K562 (cell line): Measurements from ENCODE around the gene PPP2R2D. TPM values are rescaled to one million over a fixed set of nuclear protein-coding genes. Genes with fewer than 3 reads are reported as not detected.

ENCODE experiments used
- CTBP1 ChIP-seq: fragments of 450-650 bp; IDR thresholded peaks from 2 replicates; pipeline ENCODE4 v1.6.1; 2016; ENCODE audit warnings: borderline replicate concordance
- SRSF9 ChIP-seq: fragments of 200-400 bp; formaldehyde crosslinking; IDR thresholded peaks from 2 replicates; pipeline ENCODE4 v1.6.1; 2017; ENCODE audit warnings: low read depth, low read length, borderline replicate concordance
- TCF7L2 ChIP-seq: fragments of 150-350 bp; IDR thresholded peaks from 2 replicates; pipeline ENCODE4 v1.6.1; 2016; ENCODE audit warnings: low read depth, mild to moderate bottlenecking, low read length, moderate library complexity
- ZNF717 ChIP-seq: fragments of 250-450 bp; sonication (Bioruptor Pico); IDR thresholded peaks from 2 replicates; pipeline ENCODE4 v1.5.0; 2021
- polyA plus RNA-seq, 8 experiments: library from polyadenylated mRNA; depleted of rRNA in 4 of 8; stranded (reverse) in 5 of 8; unstranded in 3 of 8; fragments of >200 nt; fragmentation: Nextera tagmentation in 2 of 8; fragmentation: Illumina TruSeq in 1 of 8; extraction: Ambion mirVana in 2 of 8; extraction: Trizol in 1 of 8; gene quantifications; 2 replicates each; pipeline versions ENCODE4 v1.2.1 to v1.2.3, GENCODE V29; 2011 to 2014; ENCODE audit warnings: inconsistent platforms in 1 of 8, missing spikeins in 1 of 8
- total RNA-seq, 7 experiments: library from RNA; depleted of rRNA in 6 of 7; stranded (reverse); fragments of >200 nt in 6 of 7; fragmentation: Illumina TruSeq in 2 of 7; extraction: Trizol in 2 of 7; gene quantifications; 2 replicates each; pipeline versions ENCODE4 v1.2.1 to v1.2.3, GENCODE V29; 2011 to 2021; ENCODE audit warnings: low replicate concordance in 1 of 7
- TF ChIP-seq, protein P1 (sequence below), 3 experiments: fragments of 200-800 bp in 1 of 3; sonication (Bioruptor generic) in 1 of 3; sonication (generic) in 1 of 3; formaldehyde crosslinking in 1 of 3; IDR thresholded peaks; 2 replicates each; pipeline versions ENCODE4 v1.6.1 to v1.8.0; 2016 to 2022; ENCODE audit warnings: mild to moderate bottlenecking in 2 of 3, missing compliant biosample characterization in 2 of 3, missing genetic modification characterization in 2 of 3, missing genetic modification reagents in 1 of 3
- TF ChIP-seq, protein P2 (sequence below): sonication (generic); formaldehyde crosslinking; IDR thresholded peaks from 2 replicates; pipeline ENCODE4 v1.8.0; 2022; ENCODE audit warnings: mild to moderate bottlenecking, missing genetic modification reagents
- TF ChIP-seq, protein P3 (sequence below): sonication (generic); formaldehyde crosslinking; IDR thresholded peaks from 2 replicates; pipeline ENCODE4 v1.8.1; 2023; ENCODE audit warnings: mild to moderate bottlenecking, missing genetic modification reagents
- TF ChIP-seq, protein P4 (sequence below): IDR thresholded peaks from 2 replicates; pipeline ENCODE4 v1.6.1; 2011; ENCODE audit warnings: borderline replicate concordance, low read depth, mild to moderate bottlenecking, moderate library complexity, low read length; ENCODE audit not compliant: insufficient read depth, poor library complexity, severe bottlenecking

The PPP2R2D gene
- total and polyA plus RNA-seq, 9 of the 15 experiments (the other 6 are each of a cell fraction or from before 2014, with no cell fraction given): 1.9 to 37.0 (median 26.8) TPM

DNA sequence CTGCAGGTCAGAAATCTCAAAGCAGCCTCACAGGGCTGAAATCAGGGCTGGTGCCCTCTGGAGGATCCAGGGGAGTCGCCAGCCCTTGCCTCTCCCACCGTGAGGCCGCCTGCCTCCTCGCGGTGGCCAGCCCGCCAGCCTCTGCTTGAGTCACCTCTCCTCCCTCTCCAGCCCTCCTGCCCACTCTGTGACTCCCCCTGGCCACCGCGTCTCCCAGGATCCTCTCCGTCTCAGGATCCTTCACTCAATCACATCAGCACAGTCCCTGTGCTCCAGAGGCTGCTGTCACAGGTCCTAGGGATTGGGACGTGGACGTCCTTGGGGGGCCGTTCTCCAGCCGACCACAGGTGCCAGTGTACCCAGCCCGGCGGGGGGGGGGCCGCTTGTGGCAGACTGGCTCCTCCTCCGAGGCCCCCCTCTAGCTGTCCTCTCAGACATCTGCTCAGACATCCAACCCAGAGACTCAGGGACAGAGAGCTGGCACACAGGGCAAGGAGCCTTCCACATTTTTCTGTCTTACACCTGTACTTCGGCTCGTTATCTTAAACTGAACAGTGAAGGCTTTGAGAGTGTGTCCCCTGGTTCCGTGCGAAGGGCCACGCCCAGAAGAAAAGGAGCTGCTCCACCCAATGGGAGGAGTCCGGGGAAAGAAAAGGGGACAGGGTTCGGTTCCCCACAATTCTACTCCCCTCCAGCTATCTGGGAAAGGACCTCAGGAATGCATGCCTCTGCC is 9.4 kb upstream of the PPP2R2D start (continued):
- TF ChIP-seq, protein P1, sequence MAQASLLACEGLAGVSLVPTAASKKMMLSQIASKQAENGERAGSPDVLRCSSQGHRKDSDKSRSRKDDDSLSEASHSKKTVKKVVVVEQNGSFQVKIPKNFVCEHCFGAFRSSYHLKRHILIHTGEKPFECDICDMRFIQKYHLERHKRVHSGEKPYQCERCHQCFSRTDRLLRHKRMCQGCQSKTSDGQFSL (CRISPR knock-in tag; IDR thresholded peaks at IDR 0.05): peak; percentile 64; the same call in 1 of the 2 replicates
- TF ChIP-seq, protein P1 (tag; IDR thresholded peaks at IDR 0.05): peak in 1 of 2 experiments; percentile 37; a peak in 1 of 4 replicates
- no peak for TF ChIP-seq TCF7L2
- TF ChIP-seq SRSF9: no peak
- TF ChIP-seq CTBP1: 0 out of 2 replicates have a peak, but pooled peaks have one; percentile 20
- TF ChIP-seq, protein P2, sequence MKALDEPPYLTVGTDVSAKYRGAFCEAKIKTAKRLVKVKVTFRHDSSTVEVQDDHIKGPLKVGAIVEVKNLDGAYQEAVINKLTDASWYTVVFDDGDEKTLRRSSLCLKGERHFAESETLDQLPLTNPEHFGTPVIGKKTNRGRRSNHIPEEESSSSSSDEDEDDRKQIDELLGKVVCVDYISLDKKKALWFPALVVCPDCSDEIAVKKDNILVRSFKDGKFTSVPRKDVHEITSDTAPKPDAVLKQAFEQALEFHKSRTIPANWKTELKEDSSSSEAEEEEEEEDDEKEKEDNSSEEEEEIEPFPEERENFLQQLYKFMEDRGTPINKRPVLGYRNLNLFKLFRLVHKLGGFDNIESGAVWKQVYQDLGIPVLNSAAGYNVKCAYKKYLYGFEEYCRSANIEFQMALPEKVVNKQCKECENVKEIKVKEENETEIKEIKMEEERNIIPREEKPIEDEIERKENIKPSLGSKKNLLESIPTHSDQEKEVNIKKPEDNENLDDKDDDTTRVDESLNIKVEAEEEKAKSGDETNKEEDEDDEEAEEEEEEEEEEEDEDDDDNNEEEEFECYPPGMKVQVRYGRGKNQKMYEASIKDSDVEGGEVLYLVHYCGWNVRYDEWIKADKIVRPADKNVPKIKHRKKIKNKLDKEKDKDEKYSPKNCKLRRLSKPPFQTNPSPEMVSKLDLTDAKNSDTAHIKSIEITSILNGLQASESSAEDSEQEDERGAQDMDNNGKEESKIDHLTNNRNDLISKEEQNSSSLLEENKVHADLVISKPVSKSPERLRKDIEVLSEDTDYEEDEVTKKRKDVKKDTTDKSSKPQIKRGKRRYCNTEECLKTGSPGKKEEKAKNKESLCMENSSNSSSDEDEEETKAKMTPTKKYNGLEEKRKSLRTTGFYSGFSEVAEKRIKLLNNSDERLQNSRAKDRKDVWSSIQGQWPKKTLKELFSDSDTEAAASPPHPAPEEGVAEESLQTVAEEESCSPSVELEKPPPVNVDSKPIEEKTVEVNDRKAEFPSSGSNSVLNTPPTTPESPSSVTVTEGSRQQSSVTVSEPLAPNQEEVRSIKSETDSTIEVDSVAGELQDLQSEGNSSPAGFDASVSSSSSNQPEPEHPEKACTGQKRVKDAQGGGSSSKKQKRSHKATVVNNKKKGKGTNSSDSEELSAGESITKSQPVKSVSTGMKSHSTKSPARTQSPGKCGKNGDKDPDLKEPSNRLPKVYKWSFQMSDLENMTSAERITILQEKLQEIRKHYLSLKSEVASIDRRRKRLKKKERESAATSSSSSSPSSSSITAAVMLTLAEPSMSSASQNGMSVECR (CRISPR knock-in tag): 0 out of 2 replicates have a peak, but pooled peaks have one; percentile 38
- TF ChIP-seq ZNF717 (CRISPR knock-in tag): no peak
- TF ChIP-seq, protein P3, sequence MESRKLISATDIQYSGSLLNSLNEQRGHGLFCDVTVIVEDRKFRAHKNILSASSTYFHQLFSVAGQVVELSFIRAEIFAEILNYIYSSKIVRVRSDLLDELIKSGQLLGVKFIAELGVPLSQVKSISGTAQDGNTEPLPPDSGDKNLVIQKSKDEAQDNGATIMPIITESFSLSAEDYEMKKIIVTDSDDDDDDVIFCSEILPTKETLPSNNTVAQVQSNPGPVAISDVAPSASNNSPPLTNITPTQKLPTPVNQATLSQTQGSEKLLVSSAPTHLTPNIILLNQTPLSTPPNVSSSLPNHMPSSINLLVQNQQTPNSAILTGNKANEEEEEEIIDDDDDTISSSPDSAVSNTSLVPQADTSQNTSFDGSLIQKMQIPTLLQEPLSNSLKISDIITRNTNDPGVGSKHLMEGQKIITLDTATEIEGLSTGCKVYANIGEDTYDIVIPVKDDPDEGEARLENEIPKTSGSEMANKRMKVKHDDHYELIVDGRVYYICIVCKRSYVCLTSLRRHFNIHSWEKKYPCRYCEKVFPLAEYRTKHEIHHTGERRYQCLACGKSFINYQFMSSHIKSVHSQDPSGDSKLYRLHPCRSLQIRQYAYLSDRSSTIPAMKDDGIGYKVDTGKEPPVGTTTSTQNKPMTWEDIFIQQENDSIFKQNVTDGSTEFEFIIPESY: 0 out of 2 replicates have a peak, but pooled peaks have one; percentile 14
- TF ChIP-seq, protein P4, sequence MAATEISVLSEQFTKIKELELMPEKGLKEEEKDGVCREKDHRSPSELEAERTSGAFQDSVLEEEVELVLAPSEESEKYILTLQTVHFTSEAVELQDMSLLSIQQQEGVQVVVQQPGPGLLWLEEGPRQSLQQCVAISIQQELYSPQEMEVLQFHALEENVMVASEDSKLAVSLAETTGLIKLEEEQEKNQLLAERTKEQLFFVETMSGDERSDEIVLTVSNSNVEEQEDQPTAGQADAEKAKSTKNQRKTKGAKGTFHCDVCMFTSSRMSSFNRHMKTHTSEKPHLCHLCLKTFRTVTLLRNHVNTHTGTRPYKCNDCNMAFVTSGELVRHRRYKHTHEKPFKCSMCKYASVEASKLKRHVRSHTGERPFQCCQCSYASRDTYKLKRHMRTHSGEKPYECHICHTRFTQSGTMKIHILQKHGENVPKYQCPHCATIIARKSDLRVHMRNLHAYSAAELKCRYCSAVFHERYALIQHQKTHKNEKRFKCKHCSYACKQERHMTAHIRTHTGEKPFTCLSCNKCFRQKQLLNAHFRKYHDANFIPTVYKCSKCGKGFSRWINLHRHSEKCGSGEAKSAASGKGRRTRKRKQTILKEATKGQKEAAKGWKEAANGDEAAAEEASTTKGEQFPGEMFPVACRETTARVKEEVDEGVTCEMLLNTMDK: peak; percentile 81
